Coronary artery (tissue), 2 donors: ENCODE measurements around the gene ILDR2.

Source experiments
- DNase-seq: peaks from one replicate; pipeline ENCODE4 v3.0.0-alpha.2; 2017; ENCODE audit warnings: low spot score
- H3K27ac ChIP-seq, 2 donors: fragments of 200-600 bp; sonication (generic); one replicate each; pipeline ENCODE4 v1.5.1; 2016 to 2019
- H3K4me3 ChIP-seq: fragments of 200-600 bp; sonication (generic); 2 replicates; pipeline ENCODE4 v1.5.1; 2016; ENCODE audit warnings: mild to moderate bottlenecking, moderate library complexity
- CTCF ChIP-seq: fragments of 200-600 bp; sonication (generic); IDR thresholded peaks from one replicate; pipeline ENCODE4 v1.5.1; 2019; ENCODE audit warnings: antibody characterized with exemption

ILDR2 gene

DNA sequence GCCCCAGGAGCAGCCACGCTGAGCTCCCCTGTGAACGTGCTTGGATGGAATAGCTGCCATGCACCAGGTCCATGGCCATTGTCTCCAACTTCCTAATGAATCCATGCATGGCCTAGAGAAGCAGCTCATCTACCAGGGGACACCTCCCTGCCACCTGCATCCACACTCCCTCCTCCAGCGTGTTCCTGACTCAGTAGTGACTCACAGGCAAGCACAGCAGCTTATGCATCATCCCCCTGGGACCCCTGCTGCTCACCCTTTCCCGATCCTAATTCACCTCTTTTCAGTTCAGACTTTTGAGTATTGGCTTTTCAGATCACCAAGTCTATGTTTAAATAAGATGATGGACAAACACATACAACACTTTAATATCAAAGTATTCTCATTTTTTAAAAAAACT, 59.4 kb downstream of the ILDR2 start:
- no peak for TF ChIP-seq CTCF
- DNase-seq: no peak
- no peak overlapping the region for H3K27ac ChIP-seq
- no peak overlapping the region for H3K4me3 ChIP-seq

- Histone ChIP-seq H3K27ac (no peak overlapping the region), H3K4me3 (no peak overlapping the region)
- DNase-seq: no peak
- TF ChIP-seq CTCF: no peak
Measured at GRCh38 chr1:166915042-166915441, 60.3 kb downstream of the ILDR2 start.

GRCh38 chr1:166914111-166914510, 61.2 kb downstream of the ILDR2 start:
- Histone ChIP-seq H3K4me3 (no peak overlapping the region), H3K27ac (no peak overlapping the region)
- DNase-seq: no peak
- TF ChIP-seq CTCF: no peak

GRCh38 chr1:166911624-166912023, 63.7 kb downstream of the ILDR2 start:
- no peak for TF ChIP-seq CTCF
- no peak overlapping the region for H3K4me3 ChIP-seq
- no peak for DNase-seq
- H3K27ac ChIP-seq: no peak overlapping the region

- TF ChIP-seq CTCF: peak; percentile 25
- Histone ChIP-seq H3K4me3 (no peak overlapping the region), H3K27ac (no peak overlapping the region)
- DNase-seq: no peak
Measured at GRCh38 chr1:166910396-166910994, 64.8 kb downstream of the ILDR2 start.

DNA sequence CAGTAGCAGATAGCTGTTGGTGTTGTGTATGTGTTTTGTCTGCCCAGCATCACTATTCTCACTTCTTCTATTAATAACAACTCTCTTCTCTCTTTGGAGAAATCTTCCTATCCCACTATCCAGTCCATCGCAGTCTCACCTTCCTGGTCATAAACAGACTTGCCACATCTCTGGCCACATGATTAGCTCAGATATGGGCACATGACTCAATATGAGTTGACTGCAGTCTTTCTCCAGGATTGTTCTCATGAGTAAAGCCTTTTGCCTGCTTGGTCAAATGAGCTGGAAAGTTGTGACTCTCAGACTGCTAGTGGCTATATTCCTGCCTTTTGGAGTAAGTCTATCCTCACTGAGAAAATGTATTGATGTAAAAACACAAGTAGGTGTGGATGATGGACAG, 66.4 kb downstream of the ILDR2 start:
- H3K4me3 ChIP-seq: no peak overlapping the region
- no peak for DNase-seq
- H3K27ac ChIP-seq: no peak overlapping the region
- no peak for TF ChIP-seq CTCF

DNA sequence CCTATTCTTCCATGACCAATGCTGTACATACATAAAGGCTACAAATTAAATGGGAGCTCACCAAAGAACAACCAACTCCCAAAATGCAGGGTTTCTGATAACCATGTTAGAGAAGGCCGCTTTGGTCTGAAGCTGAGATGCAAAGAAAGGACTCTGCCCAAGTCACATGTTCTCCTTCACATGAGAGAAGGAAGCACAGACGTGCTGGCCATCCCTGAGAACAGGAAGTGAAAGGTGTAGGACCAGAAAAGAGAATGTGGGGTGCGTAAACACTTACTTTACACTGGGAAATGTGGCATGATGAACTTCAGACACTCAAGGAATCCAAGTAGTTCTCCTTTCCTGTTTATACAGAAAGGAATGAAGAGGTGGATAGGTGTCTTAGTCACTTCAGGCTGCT, 67.6 kb downstream of the ILDR2 start:
- Histone ChIP-seq H3K4me3 (no peak overlapping the region), H3K27ac (no peak overlapping the region)
- no peak for DNase-seq
- TF ChIP-seq CTCF: no peak
